NCI-H345 (cell line): ENCODE data around the gene SLC34A2.
"Not testable (repeated sequence)": the region's sequence is repeated elsewhere in the genome, so short reads cannot be mapped to it uniquely, and the experiment has no call there.

Source experiments
- DNase-seq: peaks from one replicate; lab custom pipeline; 2025; lab: John Stamatoyannopoulos, UW

The SLC34A2 gene, protein sequence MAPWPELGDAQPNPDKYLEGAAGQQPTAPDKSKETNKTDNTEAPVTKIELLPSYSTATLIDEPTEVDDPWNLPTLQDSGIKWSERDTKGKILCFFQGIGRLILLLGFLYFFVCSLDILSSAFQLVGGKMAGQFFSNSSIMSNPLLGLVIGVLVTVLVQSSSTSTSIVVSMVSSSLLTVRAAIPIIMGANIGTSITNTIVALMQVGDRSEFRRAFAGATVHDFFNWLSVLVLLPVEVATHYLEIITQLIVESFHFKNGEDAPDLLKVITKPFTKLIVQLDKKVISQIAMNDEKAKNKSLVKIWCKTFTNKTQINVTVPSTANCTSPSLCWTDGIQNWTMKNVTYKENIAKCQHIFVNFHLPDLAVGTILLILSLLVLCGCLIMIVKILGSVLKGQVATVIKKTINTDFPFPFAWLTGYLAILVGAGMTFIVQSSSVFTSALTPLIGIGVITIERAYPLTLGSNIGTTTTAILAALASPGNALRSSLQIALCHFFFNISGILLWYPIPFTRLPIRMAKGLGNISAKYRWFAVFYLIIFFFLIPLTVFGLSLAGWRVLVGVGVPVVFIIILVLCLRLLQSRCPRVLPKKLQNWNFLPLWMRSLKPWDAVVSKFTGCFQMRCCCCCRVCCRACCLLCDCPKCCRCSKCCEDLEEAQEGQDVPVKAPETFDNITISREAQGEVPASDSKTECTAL

DNA sequence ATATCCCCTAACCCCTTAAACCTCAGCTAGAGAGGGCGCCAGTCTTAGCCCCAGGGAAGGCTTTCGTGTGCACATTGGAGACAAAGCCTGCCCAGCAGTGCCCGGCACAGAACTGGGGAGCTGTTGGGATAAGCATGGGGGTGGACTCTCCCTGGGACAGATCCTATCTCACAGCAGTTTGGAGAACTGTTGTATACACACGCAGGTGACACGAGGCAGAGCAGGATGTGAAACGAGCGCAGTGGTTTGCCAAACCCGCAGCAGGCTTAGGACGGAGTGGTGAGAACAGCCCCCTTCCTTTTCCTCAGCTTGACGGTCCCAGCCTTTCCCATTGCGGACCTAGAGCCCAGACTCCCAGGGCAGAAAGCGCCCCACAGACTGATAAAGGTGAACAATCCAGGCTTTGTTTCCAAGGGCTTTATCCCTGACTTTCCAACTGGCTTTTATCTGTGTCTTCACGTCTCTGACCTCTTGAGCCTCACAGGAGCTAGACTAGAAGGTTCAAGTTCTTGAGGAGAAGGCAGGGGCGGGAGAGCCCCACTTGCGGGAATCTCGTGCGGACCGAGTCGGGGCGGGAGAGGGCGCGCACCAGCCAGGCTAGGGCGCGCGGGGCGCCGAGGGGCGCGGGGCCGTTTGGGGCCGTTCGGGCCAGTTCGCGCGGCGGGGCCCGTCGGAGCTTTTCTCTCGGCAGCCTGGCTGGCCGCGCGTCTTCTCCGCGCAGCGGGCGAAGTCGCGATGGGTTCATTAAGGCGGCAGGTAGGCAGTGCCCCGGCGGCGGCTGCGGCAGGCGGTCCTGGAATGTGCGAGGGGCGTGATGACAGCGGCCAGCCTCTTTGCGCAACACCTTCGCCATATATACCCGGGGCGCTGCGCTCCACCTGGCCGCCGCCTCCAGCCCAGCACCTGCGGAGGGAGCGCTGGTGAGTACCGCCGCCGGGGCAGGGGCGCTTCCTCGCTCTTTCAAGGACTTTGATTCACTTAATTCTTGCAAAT is at the start of gene SLC34A2:
SLC34A2 (plus strand) TSS at position 881 of the 993 bp plus-strand sequence. CDS start 6,650 bp downstream, outside the sequence.
- no peak for DNase-seq

DNA sequence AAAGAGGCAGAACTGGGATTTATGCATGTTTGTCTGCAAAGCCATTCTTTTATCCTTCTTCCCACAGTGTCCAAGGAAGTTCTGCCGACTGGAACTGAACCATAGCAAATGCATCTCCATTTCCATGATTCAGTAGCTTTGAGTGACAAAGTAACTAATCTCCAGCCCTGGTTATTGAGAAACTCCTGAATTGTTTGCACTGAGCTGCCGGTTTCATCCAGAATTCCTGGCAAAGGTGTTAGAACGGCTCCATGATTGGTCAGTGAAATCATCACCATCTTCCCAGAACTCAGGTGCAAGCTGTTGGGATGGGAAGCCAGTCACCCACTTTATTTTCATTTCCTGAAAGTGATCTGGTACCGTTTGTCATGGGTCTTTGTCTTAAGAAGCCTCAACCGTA is 47.0 kb upstream of the SLC34A2 start:
- no peak for DNase-seq

DNA sequence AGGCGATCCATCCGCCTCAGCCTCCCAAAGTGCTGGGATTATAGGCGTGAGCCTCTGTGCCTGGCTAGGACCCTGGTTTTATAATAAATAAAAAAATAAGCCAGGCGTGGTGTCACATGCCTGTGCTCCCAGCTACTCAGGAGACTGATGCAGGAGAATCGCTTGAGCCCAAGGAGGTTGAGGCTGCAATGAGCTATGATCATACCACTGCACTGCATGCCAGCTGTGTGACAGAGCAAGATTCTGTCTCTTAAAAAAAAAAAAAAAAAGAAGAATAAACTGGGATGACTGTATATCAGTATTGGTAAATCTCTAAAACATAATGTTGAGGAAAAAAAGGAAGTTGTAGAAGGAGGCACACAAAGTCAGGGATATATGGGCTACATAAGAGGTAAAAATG is 45.7 kb upstream of the SLC34A2 start:
- no peak for DNase-seq

DNA sequence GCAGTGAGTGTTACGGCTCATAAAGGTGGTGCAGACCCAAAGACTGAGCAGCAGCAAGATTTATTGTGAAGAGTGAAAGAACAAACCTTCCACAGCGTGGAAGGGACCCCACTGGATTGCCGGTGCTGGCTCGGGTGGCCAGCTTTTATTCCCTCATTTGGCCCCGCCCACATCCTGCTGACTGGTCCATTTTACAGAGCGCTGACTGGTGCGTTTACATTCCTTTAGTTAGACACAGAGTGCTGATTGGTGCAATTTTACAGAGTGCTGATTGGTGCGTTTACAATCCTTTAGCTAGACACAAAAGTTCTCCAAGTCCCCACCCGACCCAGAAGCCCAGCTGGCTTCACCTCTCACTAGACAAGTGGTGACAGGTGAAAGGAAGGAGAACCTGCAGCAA is 42.0 kb upstream of the SLC34A2 start:
- not testable (repeated sequence) for DNase-seq

DNA sequence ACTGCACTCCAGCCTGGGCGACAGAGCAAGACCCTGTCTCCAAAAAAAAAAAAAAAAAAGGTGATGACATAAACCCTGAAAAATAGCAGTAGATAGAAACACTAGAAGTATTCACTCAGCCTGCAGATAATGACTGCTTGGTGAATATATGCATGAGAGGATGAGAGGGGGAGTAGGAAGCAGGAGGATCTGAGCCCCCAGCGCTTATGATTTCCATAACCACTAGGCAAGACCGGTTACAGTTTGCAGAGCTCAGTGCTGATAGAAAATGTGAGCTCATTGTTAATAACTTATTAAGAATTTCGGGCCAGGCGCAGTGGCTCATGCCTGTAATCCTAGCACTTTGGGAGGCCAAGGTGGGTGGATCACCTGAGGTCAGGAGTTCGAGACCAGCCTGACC is 40.8 kb upstream of the SLC34A2 start:
- DNase-seq, result no peak

DNA sequence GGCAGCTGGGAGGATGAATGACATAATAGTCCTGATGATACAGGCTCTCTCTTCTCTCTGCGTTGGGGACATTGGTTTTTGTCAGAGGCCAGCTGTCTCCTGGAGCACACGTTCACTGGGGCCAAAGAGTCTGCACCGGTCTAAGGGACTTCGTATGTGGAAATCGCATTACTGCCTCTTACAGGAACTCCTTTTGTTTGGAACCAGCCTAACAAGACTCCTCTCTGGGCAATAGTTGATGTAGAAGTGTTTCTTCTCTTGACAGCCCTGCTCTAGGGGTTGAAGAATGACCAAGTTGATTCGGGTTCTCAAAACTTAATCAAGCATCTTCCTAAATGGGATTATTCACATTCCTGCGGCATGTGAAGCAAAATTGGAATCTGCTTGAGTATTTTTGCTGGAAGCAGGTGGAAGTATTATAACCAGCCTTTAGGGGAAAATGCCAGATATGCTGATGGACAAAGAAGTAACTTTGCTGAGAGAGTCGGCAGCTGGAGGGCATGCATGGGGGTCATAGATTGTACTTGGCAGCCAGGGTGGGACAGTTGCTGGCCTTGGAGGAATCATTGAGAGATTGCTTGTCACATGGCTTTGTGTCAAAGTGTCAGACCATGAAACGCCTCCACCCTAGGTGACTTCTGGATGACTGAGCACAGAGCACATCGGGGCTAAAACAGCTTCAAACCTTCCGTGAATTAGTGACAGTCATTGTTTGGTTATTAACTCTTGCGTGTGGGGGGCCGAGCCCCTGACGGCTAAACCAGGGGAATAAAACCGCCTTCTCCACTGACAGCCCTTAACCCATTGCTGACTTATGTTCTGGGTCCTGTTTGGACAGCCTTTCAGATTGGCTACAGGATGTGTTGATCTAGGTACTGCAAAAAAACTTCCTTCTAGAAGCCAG is 34.4 kb upstream of the SLC34A2 start:
- no peak for DNase-seq

DNA sequence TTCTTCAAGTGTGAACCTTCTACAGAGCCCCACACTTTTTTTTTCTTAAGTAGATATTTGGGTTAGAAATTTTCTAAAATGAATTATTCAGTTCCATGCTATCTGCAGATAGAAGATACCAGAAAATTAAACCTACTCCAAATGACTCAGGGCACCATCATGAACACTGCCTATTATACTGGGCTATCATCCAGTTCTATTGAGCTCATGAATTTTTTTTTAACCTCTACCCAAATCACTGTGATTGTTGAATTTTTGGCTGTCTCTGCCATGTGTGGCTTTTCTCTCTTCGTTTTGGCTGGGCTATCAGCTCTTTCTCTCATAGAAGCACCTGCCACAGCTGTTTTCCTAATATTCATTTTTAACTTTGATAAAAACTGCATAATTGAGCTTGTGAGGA is 31.0 kb upstream of the SLC34A2 start:
- no peak for DNase-seq

DNA sequence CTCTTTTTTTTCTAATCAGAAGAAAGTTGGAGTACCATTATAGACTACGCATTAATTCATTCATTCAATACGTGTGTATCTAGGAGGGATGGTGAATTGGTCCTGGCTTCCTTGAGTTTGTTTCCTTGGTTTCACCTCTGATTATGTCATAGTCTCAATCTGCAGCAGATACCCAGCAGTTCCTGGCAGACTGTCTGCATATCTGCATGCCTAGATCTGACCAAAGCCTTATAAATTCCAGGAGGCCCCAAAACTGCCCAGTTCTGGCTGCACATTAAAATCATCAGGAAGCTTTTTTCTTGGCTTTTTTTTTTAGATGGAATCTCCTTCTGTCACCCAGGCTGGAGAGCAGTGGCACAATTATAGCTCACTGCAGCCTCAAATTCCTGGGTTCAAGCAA is 27.2 kb upstream of the SLC34A2 start:
- no peak for DNase-seq

DNA sequence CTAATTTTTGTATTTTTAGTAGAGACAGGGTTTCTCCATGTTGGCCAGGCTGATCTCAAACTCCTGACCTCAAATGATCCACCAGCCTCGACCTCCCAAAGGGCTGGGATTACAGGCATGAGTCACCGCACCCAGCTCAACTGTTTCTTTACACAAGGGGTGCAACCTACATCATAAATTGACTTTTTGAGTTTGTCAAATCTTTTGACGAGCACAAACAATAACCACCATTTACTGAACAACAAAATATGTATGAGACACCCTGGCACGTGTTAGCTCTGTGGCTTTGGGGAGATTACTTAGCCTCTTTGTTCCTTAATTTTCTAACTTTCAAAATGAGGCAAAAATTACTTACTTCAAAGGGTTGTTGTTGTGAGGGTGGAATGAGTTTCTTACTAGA is 23.5 kb upstream of the SLC34A2 start:
- DNase-seq, result no peak

DNA sequence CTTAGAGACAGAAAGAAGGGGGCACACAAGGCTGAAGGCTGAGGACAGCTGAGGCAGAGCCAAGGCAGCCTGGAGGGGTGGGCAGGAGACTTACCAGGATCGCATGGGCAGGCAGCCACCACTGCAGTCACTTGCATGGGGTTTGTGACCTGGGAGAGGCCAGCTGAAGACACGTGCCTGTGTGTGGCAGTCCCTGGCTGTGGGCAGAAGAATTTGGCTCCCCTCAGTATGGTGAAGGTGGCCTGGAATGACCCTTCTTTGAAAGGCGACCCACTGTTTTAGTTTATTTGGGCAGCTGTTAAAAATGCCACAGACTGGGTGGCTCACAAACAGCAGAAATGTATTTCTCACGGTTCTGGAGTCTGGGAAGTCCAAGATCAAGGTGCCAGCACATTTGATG is 22.1 kb upstream of the SLC34A2 start:
- no peak for DNase-seq

DNA sequence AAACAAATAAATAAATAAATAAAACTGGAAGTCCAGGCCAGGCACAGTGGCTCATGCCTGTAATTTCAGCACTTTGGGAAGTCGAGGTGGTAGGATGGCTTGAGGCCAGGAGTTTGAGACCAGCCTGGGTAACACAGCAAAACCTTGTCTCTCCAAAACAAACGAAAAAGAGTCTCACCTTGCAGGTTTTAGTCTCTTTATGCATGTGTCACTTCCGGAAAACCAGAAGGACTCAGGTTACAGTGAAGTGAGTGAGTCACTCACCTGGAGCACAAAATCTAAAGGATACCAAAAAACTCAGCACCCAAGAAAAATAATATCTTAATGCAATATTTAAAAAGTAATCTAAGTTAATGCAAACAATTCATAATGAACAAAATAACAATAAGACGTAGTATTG is 20.1 kb upstream of the SLC34A2 start:
- no peak for DNase-seq

DNA sequence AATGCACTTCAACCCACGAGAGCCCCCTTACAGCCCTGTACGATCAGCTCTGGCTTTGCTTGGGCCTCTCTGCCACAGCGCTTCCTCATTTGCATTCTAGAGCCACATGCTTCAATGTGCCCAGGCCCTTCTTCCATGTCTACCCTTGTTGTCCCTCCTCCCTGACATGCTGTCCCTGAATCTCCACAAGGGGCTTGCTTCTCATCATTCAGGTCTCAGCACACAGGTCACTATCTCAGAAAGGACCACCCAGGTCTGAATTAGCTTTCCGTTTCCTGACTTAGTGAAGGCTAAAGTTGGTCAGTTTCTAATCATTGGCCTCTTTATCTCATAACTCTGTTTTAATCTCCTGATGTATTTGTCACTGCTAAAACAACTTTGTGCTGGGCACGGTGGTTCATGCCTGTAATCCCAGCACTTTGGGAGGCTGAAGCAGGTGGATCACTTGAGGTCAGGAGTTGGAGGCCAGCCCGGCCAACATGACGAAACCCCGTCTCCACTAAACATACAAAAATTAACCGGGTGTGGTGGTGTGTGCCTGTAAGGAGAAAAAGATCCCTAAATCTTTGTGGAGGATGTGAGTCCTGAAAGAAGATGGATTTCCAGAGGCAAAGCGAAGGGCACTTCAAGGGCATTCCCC is 17.9 kb upstream of the SLC34A2 start:
- DNase-seq, result no peak

DNA sequence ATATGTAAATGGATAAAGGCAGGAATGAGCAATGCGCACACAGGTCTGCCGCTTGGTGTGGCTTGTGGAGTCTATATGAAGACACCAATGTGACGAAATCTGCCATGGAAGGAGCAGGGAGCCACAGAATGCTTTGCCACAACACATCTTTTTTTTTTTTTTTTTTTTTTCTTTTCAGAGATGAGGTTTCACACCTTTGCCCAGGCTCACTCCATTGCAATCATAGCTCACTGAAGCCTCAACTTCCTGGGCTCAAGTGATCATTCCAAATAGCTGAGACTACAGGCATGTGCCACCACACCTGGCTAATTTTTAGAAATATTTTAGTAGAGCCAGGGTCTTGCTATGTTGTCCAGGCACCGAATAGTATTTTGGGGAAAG is 17.4 kb upstream of the SLC34A2 start:
- DNase-seq, result no peak

DNA sequence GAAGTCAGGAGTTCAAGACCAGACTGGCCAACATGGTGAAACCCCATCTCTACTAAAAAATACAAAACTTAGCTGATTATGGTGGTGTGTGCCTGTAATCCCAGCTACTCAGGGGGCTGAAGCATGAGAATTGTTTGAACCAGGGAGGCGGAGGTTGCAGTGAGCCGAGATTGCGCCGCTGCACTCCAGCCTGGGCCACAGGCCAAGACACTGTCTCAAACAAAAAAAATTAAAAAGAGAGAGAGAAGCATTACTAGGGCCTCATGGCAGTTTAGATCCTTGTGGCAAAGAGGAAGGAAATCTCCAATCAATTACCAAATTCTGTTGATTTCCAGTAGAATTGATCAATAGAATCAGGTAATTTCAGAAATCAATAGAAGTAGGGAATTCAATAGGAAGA is 16.8 kb upstream of the SLC34A2 start:
- DNase-seq, result no peak

DNA sequence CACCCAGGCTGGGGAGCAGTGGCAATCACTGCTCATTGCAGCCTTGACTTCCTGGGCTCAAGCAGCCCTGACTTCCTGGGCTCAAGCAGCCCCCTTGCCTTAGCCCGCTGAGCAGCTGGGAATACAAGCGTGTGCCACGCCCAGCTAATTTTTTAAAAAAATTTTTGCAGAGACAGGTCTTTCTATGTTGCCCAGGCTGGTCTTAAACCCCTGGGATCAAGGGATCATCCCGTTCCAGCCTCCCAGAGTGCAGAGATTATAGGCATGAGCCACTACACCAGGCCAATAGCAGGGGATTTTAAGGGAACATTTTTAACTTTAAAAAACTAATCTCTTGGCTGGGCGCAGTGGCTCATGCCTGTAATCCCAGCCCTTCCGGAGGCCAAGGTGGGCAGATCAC is 5.3 kb upstream of the SLC34A2 start:
- DNase-seq, result no peak

DNA sequence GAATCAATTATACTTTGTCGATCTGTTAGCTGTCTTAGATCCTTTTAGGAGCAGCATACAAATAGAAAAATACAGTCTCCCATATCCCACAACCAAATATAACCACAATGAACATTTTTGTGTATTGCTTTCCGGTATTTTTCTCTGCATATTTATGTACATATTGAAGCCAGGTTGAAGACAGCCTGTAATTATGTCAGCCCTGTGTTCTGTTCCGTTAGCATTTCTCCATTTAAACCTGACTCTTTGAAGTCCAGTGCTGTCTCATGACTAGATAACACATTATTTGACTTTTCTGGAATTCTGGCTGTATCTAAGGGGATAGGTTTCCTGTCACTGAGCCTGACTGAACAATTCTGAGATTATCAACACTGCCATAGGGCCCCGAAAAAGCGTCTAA is 4.0 kb upstream of the SLC34A2 start:
- DNase-seq, result no peak

DNA sequence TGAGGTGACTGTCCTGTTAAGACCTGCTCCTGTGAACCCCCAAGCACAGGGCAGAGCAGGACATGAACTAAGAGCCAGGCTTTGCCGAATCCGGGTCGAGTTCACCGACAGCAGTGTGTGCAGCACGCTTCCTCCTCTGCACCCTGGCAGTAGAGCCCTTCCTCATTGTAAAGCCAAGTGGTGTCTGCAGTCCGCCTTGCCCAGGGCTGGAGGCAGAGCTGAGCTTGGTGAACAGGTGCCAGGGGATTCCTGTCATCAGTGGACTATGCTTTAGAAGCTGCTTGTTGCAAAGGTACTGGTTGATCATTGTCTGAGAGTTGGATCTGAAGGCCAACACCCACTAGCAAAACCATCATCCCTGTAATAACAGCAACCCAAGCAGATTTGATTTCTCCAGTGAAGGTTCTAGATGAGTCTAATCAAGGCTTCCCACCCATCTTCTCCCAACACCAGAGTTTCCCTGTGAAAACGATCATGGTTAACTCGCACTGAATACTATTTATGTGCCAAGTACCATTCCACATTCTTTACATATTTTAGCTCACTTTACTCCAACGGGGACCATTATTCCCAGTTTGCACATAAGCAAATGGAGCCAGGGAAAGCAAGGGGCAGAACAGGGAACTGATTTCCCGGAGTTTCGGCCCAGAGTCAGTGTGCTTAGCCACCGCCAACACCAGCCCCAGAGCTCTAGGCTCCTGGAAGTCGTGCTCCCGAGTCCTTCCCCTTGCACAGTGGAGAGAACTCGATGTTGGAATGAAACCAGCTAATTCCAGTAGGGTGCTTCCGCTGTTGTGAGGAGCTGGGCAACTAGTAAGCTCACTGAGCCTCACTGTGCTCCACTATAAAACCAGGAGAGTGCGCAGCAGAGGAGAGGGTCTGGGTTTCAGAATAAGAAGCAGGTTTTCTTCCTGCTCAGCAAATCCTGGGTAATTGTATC is 1.4 kb upstream of the SLC34A2 start:
- no peak for DNase-seq

DNA sequence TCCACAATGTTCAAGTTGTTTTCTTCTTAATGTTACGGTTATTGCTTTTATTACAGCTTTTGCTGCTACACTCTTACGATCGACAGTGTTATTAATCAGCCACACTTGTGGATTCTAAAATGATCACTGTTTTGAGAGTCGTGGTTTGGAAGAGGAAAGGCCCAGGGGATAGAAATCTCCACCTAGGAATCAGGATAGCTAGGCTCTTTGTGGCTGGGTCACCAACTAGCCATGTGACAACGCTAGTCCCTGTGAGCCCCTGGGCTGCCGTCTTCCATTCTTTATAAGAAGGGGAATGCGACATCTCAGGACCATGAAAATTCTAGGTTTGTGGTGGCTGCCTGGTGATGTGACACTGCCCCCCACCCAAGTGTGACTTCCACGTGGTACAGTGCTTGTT is 380 bp downstream of the SLC34A2 start:
- DNase-seq, result no peak

DNA sequence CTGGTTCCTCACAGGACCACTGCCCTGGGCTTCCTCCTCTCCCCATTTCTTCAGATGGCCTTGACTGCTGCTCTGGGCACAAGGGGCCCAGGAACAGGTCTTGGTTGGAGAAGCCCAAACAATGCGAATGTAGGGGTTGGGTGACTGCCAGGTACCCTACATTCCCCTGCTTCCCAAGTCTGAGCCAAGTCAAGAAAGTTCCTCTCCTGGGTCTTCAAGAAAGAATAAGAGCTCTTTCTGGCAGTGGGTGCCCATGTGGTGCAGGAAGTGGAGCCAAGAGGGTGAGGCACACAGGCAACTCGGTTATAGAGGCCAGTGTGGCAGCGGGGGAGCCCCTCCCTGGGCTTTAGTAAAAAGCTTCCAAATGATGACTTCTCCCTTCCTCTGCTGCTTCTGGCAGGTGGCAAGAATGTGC is 2.7 kb downstream of the SLC34A2 start:
- no peak for DNase-seq

DNA sequence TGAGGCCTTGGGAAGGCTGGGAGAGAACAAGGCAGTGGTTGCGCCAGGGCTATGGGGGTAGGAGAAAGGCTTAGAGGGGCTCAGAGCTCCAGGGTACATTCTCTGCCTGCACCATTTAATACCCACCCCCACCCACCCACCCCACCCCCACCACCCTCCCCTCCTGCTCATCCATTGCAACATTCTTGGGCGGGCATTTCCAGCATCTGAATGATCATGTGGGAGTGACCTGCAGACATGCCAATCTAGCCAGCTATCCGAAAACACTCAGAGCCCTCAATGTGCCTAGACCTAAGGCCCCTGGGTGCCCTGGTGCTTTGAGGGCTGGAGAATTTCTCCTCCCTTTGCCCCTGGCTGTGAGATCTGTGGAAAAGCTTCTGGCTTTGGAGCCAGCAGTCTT is 3.1 kb downstream of the SLC34A2 start:
- DNase-seq, result no peak
